ENCODE data around the gene SOX2.

- TF ChIP-seq REST (IDR thresholded peaks at IDR 0.05; ENCODE audit: low read depth) = no peak
- TF ChIP-seq CEBPB (IDR thresholded peaks at IDR 0.05) = no peak
Observed at GRCh38 chr3:181756645-181757297, 45.0 kb downstream of the SOX2 start.

All from Ishikawa (cell line).